Measurements from ENCODE around the gene COPB2. TPM values are rescaled to one million over a fixed set of nuclear protein-coding genes. Genes with fewer than 3 reads are reported as not detected.

COPB2 gene
- total and polyA plus RNA-seq, 2 of the 8 experiments (the other 6 are each of a cell fraction or from before 2014, with no cell fraction given), result 40.3 to 119 TPM

DNA sequence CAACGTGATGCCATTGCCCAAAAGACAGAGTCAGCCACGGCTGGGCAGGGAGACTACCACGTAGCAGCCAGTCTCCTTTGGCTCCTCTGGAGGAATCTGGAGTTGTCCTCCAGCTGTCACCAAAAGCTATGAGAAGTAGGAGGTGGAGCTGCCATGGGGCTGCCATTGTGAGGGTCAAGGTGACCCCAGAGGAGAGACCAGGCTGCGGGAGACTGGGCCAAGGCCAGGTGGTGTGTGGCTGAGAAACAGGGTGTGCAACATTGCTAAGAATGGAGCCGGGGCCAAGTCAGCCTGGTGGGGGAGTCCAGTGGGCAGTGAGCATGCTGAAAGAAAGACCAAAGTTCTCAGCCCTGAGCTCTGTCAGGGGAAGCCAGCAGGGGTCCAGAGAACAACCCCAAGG is 75.5 kb downstream of the COPB2 start:
- no peak overlapping the region for H2AK5ac ChIP-seq (ENCODE audit: low read depth, low read length)
- no peak overlapping the region for H4K5ac ChIP-seq (ENCODE audit: insufficient read length, low read depth, low read length)
- H3K27me3 ChIP-seq (replicated peaks in 1 of 4; ENCODE audit: control insufficient read depth in 3 of 4, extremely low read depth in 1 of 4, insufficient read depth in 3 of 4, low read length in 3 of 4), result no peaks in the 10 kb centered on the region
- no peak overlapping the region for H3K14ac ChIP-seq (ENCODE audit: insufficient read length)
- H2BK12ac ChIP-seq (ENCODE audit: low read depth, low read length), result no peak overlapping the region
- no peak overlapping the region for H2BK20ac ChIP-seq (ENCODE audit: low read length)
- no peak overlapping the region for H3K56ac ChIP-seq (replicated peaks; ENCODE audit: insufficient read length, low read depth, low read length)
- no peak overlapping the region for H4K91ac ChIP-seq (replicated peaks; ENCODE audit: insufficient read length, low read length)
- no peaks in the 10 kb centered on the region for H4K20me1 ChIP-seq (replicated peaks in 1 of 2; ENCODE audit: control insufficient read depth in 1 of 2, insufficient read depth in 2 of 2, low read length in 2 of 2)
- no peak overlapping the region for H2AFZ ChIP-seq (ENCODE audit: low read length)
- FAIRE-seq (no peak), DNase-seq (ENCODE audit: low read depth in 1 of 2, low spot score in 2 of 2) (no peak)
- WGBS, 2 experiments (ENCODE audit: extremely low coverage in 1 of 2, insufficient coverage in 1 of 2, insufficient read length in 1 of 2, insufficient replicate concordance in 2 of 2, low coverage in 1 of 2, low lambda C conversion rate in 2 of 2, missing lambda C conversion rate in 1 of 2), result 79% methylated on average over 5 of the region's 5 CpGs; no CpG with 5 or more reads in 1 of the 2 experiments
- peaks cover 1% of the 10 kb centered on the region; the same call in 1 of the 2 replicates for H3K23me2 ChIP-seq (ENCODE audit: low read depth, low read length)
- H3K4me2 ChIP-seq (ENCODE audit: insufficient read depth in 1 of 2, low read depth in 2 of 2, low read length in 2 of 2), result no peak overlapping the region
- no peak overlapping the region for H2BK15ac ChIP-seq (ENCODE audit: low read length)
- H2BK5ac ChIP-seq (ENCODE audit: low read depth, low read length), result no peak overlapping the region
- peaks cover 0 to 4% (median 2%) of the 10 kb centered on the region in 4 experiments; a peak in 5 of 7 replicates for H3K4me1 ChIP-seq (replicated peaks in 1 of 4; ENCODE audit: control insufficient read depth in 3 of 4, insufficient read depth in 4 of 4, low read length in 3 of 4)
- H2BK120ac ChIP-seq (replicated peaks; ENCODE audit: low read depth, low read length), result no peak overlapping the region
- TF ChIP-seq EZH2 (IDR thresholded peaks at IDR 0.05; ENCODE audit: low read depth, low read length, severe bottlenecking), result no peak
- no peak overlapping the region for H3K27ac ChIP-seq (ENCODE audit: low read depth, low read length)
- H3K23ac ChIP-seq (ENCODE audit: insufficient read length), result no peak overlapping the region
- no peaks in the 10 kb centered on the region for H3K79me1 ChIP-seq (ENCODE audit: low read depth, low read length)
- no peak overlapping the region for H3K9ac ChIP-seq (replicated peaks in 1 of 4; ENCODE audit: extremely low read depth in 1 of 4, low read depth in 3 of 4, low read length in 3 of 4)
- no peaks in the 10 kb centered on the region for H3K79me2 ChIP-seq (ENCODE audit: control insufficient read depth in 1 of 2, insufficient read depth in 2 of 2, low read length in 2 of 2)
- no peak overlapping the region for H3K18ac ChIP-seq (ENCODE audit: extremely low read depth, low read length)
- H3K4ac ChIP-seq (replicated peaks; ENCODE audit: insufficient read length, low read depth, low read length), result no peak overlapping the region
- CTCF ChIA-PET (ENCODE audit: partially characterized antibody), result interaction anchor here (1.2 to 8.6 kb wide), 4 partner anchors 9 to 330 kb away, joined by 3 to 103 read pairs (median 10); no protein-coding TSS in a partner anchor
- no peaks in the 10 kb centered on the region for H3K9me3 ChIP-seq (ENCODE audit: insufficient read depth in 2 of 2, low read depth in 1 of 2, low read length in 1 of 2)
- no peak overlapping the region for H3K4me3 ChIP-seq (ENCODE audit: extremely low read depth in 1 of 4, insufficient read depth in 2 of 4, low read depth in 3 of 4, low read length in 4 of 4)
- H4K8ac ChIP-seq (ENCODE audit: extremely low read depth, insufficient read depth, low read length), result no peak overlapping the region
- H3K36me3 ChIP-seq (ENCODE audit: control insufficient read depth in 2 of 4, insufficient read depth in 4 of 4, low read length in 3 of 4), result no peaks in the 10 kb centered on the region
- POLR2A ChIA-PET (ENCODE audit: partially characterized antibody), result no interaction called here

All from H1 (cell line).